ENCODE results near the gene FUT2.
A peak's percentile ranks its signal among the peaks of the same experiment; 100 is the strongest.

Gene FUT2

DNA sequence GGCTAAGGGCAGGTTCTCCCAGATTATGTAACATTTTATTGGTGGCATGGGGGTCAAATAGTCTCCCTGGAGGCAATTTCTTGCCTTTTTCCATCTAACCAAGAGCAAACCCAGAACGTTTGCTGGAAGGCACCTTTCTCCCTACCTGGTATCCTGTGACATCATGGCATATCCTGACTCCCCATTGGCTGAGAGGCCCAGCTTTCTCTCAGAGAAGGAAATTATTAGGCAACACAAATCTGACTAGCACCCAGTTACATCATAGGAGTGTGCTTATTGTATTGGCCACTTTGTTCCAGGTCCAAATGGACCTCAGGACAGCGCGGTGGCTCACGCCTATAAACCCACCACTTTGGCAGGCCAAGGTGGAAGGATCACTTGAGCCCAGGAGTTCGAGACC, 36.0 kb upstream of the FUT2 start:
- Histone ChIP-seq H3K4me2 (ENCODE audit: insufficient read depth, low read length) (no peak overlapping the region), H3K9me3 (ENCODE audit: insufficient read depth, low read length, severe bottlenecking) (no peaks in the 10 kb centered on the region), H3K27me3 (ENCODE audit: insufficient read depth, low read length, poor library complexity) (no peaks in the 10 kb centered on the region), H3K79me2 (ENCODE audit: insufficient read depth, low read length) (no peaks in the 10 kb centered on the region), H3K9ac (ENCODE audit: low read depth, low read length) (no peak overlapping the region), H3K4me3 (ENCODE audit: low read depth in 1 of 2, low read length in 2 of 2) (no peak overlapping the region), H3K4me1 (ENCODE audit: insufficient read depth, low read length) (peaks cover 21% of the 10 kb centered on the region), H4K20me1 (ENCODE audit: insufficient read depth, low read length) (no peaks in the 10 kb centered on the region), H3K36me3 (ENCODE audit: insufficient read depth, low read length) (no peaks in the 10 kb centered on the region), H3K27ac (ENCODE audit: low read length) (no peak overlapping the region), H2AFZ (ENCODE audit: low read depth, low read length) (no peak overlapping the region)
- DNase-seq, result no peak
- no peak for ATAC-seq (ENCODE audit: insufficient read depth, low read depth)
- TF ChIP-seq CTCF (IDR thresholded peaks at IDR 0.05; ENCODE audit: borderline replicate concordance, extremely low read depth, low read length, poor library complexity, severe bottlenecking), result no peak

DNA sequence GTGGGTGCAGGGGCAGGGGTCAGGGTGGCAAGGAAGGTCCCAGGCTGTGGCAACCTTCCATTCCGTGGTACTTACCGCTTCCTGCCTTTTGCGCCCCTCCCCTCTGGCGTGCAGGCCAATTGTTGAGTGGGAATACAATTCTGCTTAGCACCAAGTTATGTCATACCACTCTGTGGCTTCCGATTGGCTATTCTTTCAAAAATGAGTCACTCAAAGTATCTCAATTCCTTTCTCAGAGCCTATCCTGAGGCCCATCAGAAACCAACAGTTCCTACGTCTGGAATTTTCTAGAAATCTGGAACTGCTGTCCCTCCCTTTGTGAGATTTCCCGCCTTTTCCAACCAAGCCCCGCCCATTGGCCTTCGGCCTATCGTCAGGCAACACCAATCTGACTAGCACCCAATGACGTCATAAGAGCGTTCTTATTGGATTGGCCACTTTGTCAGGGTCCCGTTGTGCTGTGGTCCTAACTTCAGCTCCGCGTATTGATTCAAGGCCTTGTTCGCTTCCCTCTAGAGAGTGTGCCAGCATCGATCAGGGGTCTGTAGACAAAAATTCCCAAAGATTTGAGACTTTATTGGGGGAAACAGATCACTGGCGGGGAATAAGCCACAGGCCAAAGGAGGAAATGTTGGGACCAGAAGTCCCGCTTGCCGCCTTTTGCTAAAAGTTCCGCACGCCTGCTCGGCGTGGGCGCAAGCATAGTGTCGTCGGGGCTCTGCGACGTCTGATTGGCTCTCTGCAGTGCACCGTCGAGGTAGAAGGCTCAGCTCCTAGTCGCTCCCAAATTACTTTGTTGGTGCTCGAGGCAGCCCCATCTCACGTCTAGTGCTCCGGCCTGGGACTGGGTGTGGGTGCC, 34.7 kb upstream of the FUT2 start:
- Histone ChIP-seq H3K79me2 (ENCODE audit: insufficient read depth, low read length) (no peaks in the 10 kb centered on the region), H4K20me1 (ENCODE audit: insufficient read depth, low read length) (no peaks in the 10 kb centered on the region), H3K4me2 (ENCODE audit: insufficient read depth, low read length) (peak overlapping the region; percentile 61), H3K27me3 (ENCODE audit: insufficient read depth, low read length, poor library complexity) (no peaks in the 10 kb centered on the region), H3K36me3 (ENCODE audit: insufficient read depth, low read length) (no peaks in the 10 kb centered on the region), H3K4me1 (ENCODE audit: insufficient read depth, low read length) (peaks cover 20% of the 10 kb centered on the region), H3K4me3 (ENCODE audit: low read depth in 1 of 2, low read length in 2 of 2) (peak overlapping the region in 1 of 2 experiments; percentile 39; a peak in 2 of 4 replicates), H3K27ac (ENCODE audit: low read length) (peak overlapping the region; percentile 78), H2AFZ (ENCODE audit: low read depth, low read length) (peak overlapping the region; percentile 84), H3K9me3 (ENCODE audit: insufficient read depth, low read length, severe bottlenecking) (no peaks in the 10 kb centered on the region), H3K9ac (ENCODE audit: low read depth, low read length) (peak overlapping the region; percentile 39)
- TF ChIP-seq CTCF (IDR thresholded peaks at IDR 0.05; ENCODE audit: borderline replicate concordance, extremely low read depth, low read length, poor library complexity, severe bottlenecking) (no peak), EZH2 (IDR thresholded peaks at IDR 0.05; ENCODE audit: borderline replicate concordance, low read depth, low read length, severe bottlenecking) (no peak)
- ATAC-seq (ENCODE audit: insufficient read depth, low read depth) (peak; percentile 95), DNase-seq (peak; percentile 94)

GRCh38 chr19:48661711-48662090, 34.1 kb upstream of the FUT2 start:
- Histone ChIP-seq H3K4me1 (ENCODE audit: insufficient read depth, low read length) (peaks cover 20% of the 10 kb centered on the region), H2AFZ (ENCODE audit: low read depth, low read length) (peak overlapping the region; percentile 84), H3K9me3 (ENCODE audit: insufficient read depth, low read length, severe bottlenecking) (no peaks in the 10 kb centered on the region), H4K20me1 (ENCODE audit: insufficient read depth, low read length) (no peaks in the 10 kb centered on the region), H3K27me3 (ENCODE audit: insufficient read depth, low read length, poor library complexity) (no peaks in the 10 kb centered on the region), H3K4me2 (ENCODE audit: insufficient read depth, low read length) (peak overlapping the region; percentile 61), H3K36me3 (ENCODE audit: insufficient read depth, low read length) (no peaks in the 10 kb centered on the region), H3K9ac (ENCODE audit: low read depth, low read length) (peak overlapping the region; percentile 39), H3K79me2 (ENCODE audit: insufficient read depth, low read length) (no peaks in the 10 kb centered on the region), H3K4me3 (ENCODE audit: low read depth in 1 of 2, low read length in 2 of 2) (peak overlapping the region in 1 of 2 experiments; percentile 39; a peak in 1 of 4 replicates), H3K27ac (ENCODE audit: low read length) (peak overlapping the region; percentile 78)
- no peak for TF ChIP-seq EZH2 (IDR thresholded peaks at IDR 0.05; ENCODE audit: borderline replicate concordance, low read depth, low read length, severe bottlenecking)
- TF ChIP-seq CTCF (IDR thresholded peaks at IDR 0.05; ENCODE audit: borderline replicate concordance, extremely low read depth, low read length, poor library complexity, severe bottlenecking), result no peak
- ATAC-seq (ENCODE audit: insufficient read depth, low read depth) (no peak), DNase-seq (no peak)
